GM12878 (cell line): ENCODE results near the gene NOP10. TPM values are rescaled to one million over a fixed set of nuclear protein-coding genes. Genes with fewer than 3 reads are reported as not detected.

Experiments used
- BHLHE40 ChIP-seq, 2 experiments: fragments of 450-650 bp in 1 of 2; IDR thresholded peaks; 2 replicates each; pipeline ENCODE4 v1.6.1; 2011 to 2017; ENCODE audit warnings: low read depth in 2 of 2, borderline replicate concordance in 1 of 2, improper control_type of control experiment in 1 of 2, low read length in 1 of 2, mild to moderate bottlenecking in 1 of 2
- CBX5 ChIP-seq: sonication (generic); IDR thresholded peaks from 2 replicates; pipeline ENCODE4 v1.6.1; 2016; ENCODE audit warnings: low read depth, moderate library complexity, mild to moderate bottlenecking, inconsistent platforms
- CHD2 ChIP-seq: IDR thresholded peaks from 2 replicates; pipeline ENCODE4 v1.6.1; 2011; ENCODE audit warnings: low read depth, low read length, improper control_type of control experiment, borderline replicate concordance
- CREM ChIP-seq: IDR thresholded peaks from 2 replicates; pipeline ENCODE4 v1.6.1; 2014; ENCODE audit warnings: antibody characterized with exemption, low read depth
- ESRRA ChIP-seq: IDR thresholded peaks from 2 replicates; pipeline ENCODE4 v1.6.1; 2012; ENCODE audit warnings: mild to moderate bottlenecking, low read length, improper control_type of control experiment
- ETV6 ChIP-seq, 2 experiments: fragments of 450-650 bp in 1 of 2; IDR thresholded peaks in 1 of 2; conservative IDR thresholded peaks in 1 of 2; 2 replicates each; pipeline ENCODE4 v1.6.1; 2014; ENCODE audit warnings: antibody characterized with exemption in 1 of 2, borderline replicate concordance in 1 of 2, low read depth in 1 of 2, mild to moderate bottlenecking in 1 of 2, moderate library complexity in 1 of 2
- FOS ChIP-seq: IDR thresholded peaks from 3 replicates; pipeline ENCODE4 v1.6.1; 2011; ENCODE audit warnings: borderline replicate concordance; ENCODE audit not compliant: insufficient read length; ENCODE audit errors: extremely low read depth
- HDGF ChIP-seq: fragments of 450-650 bp; IDR thresholded peaks from 2 replicates; pipeline ENCODE4 v1.6.1; 2016; ENCODE audit warnings: antibody characterized with exemption
- KAT2A ChIP-seq: conservative IDR thresholded peaks from 2 replicates; pipeline ENCODE4 v1.6.1; 2011; ENCODE audit warnings: low read depth, low read length; ENCODE audit not compliant: control insufficient read depth
- LARP7 ChIP-seq: fragments of 450-650 bp; IDR thresholded peaks from 2 replicates; pipeline ENCODE4 v1.6.1; 2017; ENCODE audit warnings: mild to moderate bottlenecking
- NBN ChIP-seq: fragments of 450-650 bp; IDR thresholded peaks from 2 replicates; pipeline ENCODE4 v1.6.1; 2016
- NR2C1 ChIP-seq: fragments of 450-650 bp; IDR thresholded peaks from 2 replicates; pipeline ENCODE4 v1.6.1; 2017; ENCODE audit warnings: antibody characterized with exemption, mild to moderate bottlenecking, moderate library complexity
- PML ChIP-seq: IDR thresholded peaks from 2 replicates; pipeline ENCODE4 v1.6.1; 2012; ENCODE audit warnings: low read length, inconsistent platforms
- RELA ChIP-seq: fragments of 450-650 bp; IDR thresholded peaks from 2 replicates; pipeline ENCODE4 v1.8.0; 2014; ENCODE audit warnings: borderline replicate concordance; ENCODE audit not compliant: partially characterized antibody
- REST ChIP-seq: IDR thresholded peaks from 2 replicates; pipeline ENCODE4 v1.6.1; 2012; ENCODE audit warnings: mild to moderate bottlenecking, low read depth, low read length
- SIX5 ChIP-seq: IDR thresholded peaks from 2 replicates; pipeline ENCODE4 v1.6.1; 2011; ENCODE audit warnings: mild to moderate bottlenecking, low read depth, low read length, moderate library complexity; ENCODE audit not compliant: severe bottlenecking
- SKIL ChIP-seq: fragments of 450-650 bp; IDR thresholded peaks from 2 replicates; pipeline ENCODE4 v1.6.1; 2017; ENCODE audit warnings: mild to moderate bottlenecking, low read depth, inconsistent platforms; ENCODE audit not compliant: poor library complexity, severe bottlenecking
- SMC3 ChIP-seq: IDR thresholded peaks from 2 replicates; pipeline ENCODE4 v1.6.1; 2011; ENCODE audit warnings: low read length, improper control_type of control experiment, borderline replicate concordance
- SREBF1 ChIP-seq: IDR thresholded peaks from 2 replicates; pipeline ENCODE4 v1.6.1; 2012; ENCODE audit warnings: mild to moderate bottlenecking, low read length
- TCF7 ChIP-seq: IDR thresholded peaks from 2 replicates; pipeline ENCODE4 v1.6.1; 2014; ENCODE audit warnings: antibody characterized with exemption, borderline replicate concordance
- YBX1 ChIP-seq: fragments of 450-650 bp; IDR thresholded peaks from 2 replicates; pipeline ENCODE4 v1.6.1; 2016; ENCODE audit warnings: antibody characterized with exemption
- ZNF24 ChIP-seq: fragments of 450-650 bp; IDR thresholded peaks from 2 replicates; pipeline ENCODE4 v1.6.1; 2017; ENCODE audit warnings: antibody characterized with exemption, mild to moderate bottlenecking
- polyA plus RNA-seq, 11 experiments: library from polyadenylated mRNA; depleted of rRNA in 4 of 11; unstranded in 6 of 11; stranded (reverse) in 5 of 11; fragments of >200 nt; fragmentation: Nextera tagmentation in 4 of 11; fragmentation: Illumina TruSeq in 1 of 11; extraction: Ambion mirVana in 4 of 11; extraction: Trizol in 1 of 11; gene quantifications; 1 replicate in 1 of 11; 2 replicates in 10 of 11; pipeline versions ENCODE4 v1.2.1 to v1.2.3, GENCODE V29; 2011 to 2016; ENCODE audit warnings: inconsistent platforms in 2 of 11, missing spikeins in 2 of 11, low read depth in 1 of 11
- total RNA-seq, 4 experiments: library from RNA; depleted of rRNA in 3 of 4; stranded (reverse); fragments of >200 nt in 3 of 4; fragmentation: Illumina TruSeq in 1 of 4; extraction: Trizol in 1 of 4; gene quantifications; 2 replicates each; pipeline versions ENCODE4 v1.2.1 to v1.2.3, GENCODE V29; 2013 to 2021
- TF ChIP-seq, protein P1 (sequence below): fragments of 450-650 bp; conservative IDR thresholded peaks from 2 replicates; pipeline ENCODE4 v1.6.1; 2017; ENCODE audit warnings: mild to moderate bottlenecking, moderate library complexity

NOP10 gene
- total and polyA plus RNA-seq, 10 of the 15 experiments (the other 5 are each of a cell fraction or from before 2014, with no cell fraction given) = 225 to 1,778 (median 537) TPM

DNA sequence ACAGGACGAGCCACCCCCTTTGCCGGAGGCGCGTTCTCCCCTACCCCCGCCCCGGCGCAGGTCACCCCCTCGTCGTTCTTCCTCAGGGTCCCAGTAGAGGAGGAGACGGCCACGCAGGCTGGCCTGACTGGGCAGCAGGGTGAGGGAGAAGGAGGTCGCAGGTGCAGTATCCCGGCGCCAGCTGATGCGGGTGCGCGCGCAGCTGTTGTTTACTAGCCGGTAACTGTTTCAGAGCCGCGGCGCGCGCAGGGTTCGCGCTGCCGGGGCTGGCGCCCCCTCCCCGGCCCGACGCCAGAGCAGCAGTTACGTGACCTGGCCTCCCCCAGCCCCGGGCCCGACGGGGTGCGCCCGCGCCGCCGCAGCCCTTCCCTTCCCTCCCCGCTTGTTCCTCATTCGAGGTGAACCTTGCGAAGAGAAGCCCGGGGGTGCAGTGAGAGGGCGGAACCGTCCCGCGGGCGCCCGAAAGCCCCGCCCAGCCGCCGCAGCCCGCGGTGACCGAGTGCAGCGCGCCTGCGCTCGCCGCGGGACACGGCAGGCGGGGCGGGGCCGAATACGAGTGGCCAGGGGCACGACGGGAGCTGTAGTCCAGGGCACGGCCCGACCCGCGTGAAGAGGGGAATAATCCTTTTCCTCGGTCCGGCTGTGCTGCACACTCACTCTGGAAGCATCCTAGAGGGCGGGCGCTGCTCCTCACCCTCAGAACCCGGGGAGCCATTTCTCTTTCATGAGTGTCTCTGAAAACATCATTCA, 5.2 kb downstream of the NOP10 start, which contains the start of gene SLC12A6 (continued):
- TF ChIP-seq SKIL (no peak), CHD2 (no peak), NR2C1 (peak; percentile 38; the same call in 1 of the 2 replicates), CBX5 (no peak), LARP7 (peak; percentile 89), NBN (0 out of 2 replicates have a peak, but pooled peaks have one; percentile 9), SREBF1 (no peak), ESRRA (no peak), SMC3 (no peak), SIX5 (peak; percentile 72), REST (no peak), TCF7 (no peak), HDGF (no peak), KAT2A (no peak), BHLHE40 (IDR thresholded peaks at IDR 0.05; ENCODE audit: borderline replicate concordance in 1 of 2, low read depth in 2 of 2, low read length in 1 of 2) (peak; percentile 10 to 67; a peak in 1 of 4 replicates), ETV6 (conservative IDR thresholded peaks at IDR 0.05 in 1 of 2, IDR thresholded peaks at IDR 0.05 in 1 of 2; ENCODE audit: borderline replicate concordance in 1 of 2, low read depth in 1 of 2) (no peak), ZNF24 (peak; percentile 67; the same call in 1 of the 2 replicates), RELA (no peak), FOS (no peak), CREM (peak; percentile 43; the same call in 1 of the 2 replicates), PML (peak; percentile 48; the same call in 1 of the 2 replicates), YBX1 (no peak)
- TF ChIP-seq, protein P1, sequence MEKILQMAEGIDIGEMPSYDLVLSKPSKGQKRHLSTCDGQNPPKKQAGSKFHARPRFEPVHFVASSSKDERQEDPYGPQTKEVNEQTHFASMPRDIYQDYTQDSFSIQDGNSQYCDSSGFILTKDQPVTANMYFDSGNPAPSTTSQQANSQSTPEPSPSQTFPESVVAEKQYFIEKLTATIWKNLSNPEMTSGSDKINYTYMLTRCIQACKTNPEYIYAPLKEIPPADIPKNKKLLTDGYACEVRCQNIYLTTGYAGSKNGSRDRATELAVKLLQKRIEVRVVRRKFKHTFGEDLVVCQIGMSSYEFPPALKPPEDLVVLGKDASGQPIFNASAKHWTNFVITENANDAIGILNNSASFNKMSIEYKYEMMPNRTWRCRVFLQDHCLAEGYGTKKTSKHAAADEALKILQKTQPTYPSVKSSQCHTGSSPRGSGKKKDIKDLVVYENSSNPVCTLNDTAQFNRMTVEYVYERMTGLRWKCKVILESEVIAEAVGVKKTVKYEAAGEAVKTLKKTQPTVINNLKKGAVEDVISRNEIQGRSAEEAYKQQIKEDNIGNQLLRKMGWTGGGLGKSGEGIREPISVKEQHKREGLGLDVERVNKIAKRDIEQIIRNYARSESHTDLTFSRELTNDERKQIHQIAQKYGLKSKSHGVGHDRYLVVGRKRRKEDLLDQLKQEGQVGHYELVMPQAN = peak; percentile 94
